ENCODE results near the gene KHNYN.

Gene KHNYN

DNA sequence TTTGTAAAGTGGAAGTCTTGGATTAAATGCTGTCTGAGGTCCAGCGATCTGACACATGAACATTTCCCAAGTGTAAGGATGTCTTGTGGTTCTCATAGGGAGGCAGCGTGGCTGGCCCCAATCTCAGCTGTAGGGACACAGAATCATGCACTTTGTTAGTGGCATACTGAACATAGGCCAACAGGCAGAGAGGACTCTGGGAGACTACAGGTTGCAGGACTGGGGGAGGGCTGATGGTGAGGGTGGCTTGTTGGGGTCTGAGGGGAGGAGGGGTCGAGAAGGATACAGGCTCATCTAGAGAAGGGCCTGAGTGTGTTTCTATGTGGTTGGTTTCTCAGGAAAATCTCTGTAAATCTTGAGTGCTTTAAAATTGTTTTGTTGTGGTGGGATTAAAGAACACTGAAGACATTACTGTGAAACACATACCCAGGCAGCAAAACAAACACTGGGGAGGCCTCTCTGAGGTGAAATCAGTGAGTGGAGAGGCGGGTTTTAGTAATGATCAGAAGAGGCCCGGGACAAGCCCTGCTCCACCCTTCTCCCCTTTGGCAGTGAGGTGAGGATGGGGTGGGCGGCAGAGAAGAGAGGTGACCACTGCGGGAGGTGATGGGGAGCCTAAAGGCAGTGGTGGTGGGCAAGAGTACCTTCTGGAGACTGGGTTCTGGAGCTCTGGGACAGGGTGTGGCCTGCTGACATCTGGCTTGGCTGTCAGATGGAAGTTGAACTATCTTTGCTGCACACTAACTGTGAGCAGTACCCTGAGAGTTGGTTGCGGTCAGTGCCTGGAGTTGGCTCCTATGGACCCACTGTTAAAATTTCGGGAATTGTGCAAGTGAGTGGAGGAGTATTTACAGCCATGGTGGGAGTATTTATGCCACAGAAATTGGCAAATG, 27.7 kb upstream of the KHNYN start:
- no peak for DNase-seq (ENCODE audit: low read depth)

DNA sequence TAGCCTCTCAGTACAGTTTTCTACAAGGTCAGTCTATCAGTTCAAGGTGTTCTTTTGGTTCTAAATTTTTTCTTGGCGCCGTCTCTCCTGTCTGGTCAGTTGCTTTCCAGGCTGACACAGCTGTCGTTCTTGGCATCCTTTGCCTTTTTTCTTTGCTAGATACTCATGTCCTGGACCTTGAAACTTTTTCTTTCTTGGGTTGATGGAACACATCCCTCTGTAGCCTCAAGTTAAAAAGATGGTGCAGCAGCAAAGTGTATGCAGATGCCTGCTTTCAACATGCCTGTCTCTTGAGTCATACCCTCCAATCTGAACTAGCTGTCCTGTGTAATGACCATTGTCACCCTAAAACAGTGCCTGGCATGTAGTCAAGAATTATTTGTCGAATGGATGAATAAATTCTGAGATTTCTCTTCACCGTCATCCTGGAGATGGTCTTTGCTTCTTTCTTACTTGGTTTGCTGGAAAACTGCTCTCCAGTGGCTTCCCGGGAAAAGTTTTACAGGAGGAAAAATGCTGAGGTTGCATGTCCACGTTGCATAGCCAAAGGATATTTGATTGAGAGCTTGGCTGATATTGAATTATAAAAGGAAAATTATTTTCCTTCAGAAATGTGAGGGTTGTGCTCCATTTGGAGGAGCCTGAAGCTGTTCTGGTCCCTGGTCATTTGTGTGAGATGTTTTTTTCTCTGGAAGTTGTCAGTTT, 26.3 kb upstream of the KHNYN start:
- no peak for DNase-seq (ENCODE audit: low read depth)

DNA sequence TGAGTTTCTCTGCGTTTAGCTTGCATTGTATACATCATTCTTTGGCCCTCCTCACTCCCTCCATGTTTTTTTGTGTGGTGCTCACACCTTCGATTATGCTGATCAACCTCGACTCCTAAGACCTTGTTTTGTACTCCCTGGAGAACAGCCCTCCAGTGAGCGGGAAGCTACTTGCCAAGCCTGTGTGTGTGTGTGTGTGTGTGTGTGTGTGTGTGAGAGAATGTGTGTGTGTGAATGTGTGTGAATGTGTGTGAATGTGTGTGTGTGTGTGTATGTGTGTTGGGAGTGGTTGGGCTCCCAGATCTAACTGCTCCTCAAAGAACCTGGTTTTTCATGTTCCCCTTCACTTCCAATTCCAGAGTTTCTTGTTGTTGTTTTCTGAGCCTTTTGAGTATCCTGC, 24.9 kb upstream of the KHNYN start:
- no peak for DNase-seq (ENCODE audit: low read depth)

DNA sequence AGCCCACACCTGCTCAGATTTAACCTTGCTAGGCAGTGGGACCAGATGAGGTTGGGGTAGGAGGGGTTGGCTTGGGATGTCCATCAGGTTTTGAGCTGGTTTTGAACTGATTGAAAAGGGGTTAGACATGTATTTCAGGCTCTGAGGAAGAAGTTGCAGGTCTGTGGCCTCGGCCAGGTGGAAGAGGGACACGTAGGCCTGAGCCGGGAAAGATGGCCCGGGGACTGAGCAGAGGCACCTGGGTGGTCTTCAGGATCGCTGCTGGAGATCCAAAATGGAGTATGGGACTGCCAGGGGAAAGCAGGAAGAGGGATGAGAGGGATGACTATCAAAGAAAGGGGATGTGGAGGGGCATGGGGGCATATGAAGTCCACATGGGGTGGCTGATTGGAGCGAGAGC, 23.3 kb upstream of the KHNYN start:
- no peak for DNase-seq (ENCODE audit: low read depth)

DNA sequence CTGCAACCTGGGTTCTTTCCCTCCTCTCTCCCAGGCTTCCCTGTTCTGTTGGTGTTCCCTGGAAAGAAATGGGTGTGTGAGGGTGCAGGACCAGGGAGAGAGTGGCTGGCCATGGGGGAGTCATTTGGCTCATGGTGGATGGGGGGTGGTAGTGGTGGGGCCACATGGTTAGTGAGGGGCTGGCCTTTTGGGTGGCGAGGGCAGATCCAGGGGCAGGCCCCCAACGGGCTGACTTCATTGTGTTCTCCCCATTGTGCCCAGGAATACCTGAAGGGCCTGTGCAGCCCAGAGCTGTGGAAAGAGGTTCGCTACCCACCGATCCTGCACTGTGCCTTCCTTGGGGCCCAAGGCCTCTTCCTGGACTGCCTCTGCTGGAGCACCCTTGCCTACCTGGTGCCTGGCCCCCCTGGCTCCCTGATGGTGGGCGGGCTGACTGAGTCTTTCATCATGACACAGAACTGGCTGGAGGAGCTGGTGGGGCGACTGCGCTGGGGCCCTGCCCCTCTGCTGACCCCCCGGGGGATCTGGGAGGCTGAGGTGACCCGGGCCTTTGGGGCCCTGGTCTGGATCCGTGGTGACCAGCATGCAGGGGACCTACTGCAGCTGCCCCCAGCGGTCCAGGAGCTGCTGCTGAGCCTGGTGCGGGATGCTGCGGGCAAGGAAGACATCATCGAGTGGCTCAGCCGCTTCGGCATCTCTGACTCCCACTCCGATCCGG, 22.0 kb upstream of the KHNYN start:
- DNase-seq (ENCODE audit: low read depth) = no peak

DNA sequence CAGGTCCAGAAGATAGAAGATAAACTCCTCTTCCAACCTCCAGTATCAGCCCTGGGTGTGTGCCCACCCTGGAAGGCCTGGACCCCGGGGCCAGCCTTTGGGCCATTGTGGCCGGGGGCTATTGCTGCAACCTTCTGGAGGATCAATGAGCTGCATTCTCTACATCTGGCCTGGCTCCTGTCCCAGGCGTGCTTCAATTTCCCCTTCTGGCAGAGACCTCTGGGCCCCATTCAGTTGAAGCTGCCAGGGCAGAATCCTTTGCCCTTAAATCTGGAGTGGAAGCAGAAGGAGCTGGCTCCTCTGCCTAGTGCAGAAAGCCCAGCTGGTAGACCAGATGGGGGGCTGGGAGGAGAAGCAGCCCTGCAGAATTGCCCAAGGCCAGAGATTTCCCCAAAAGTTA, 21.0 kb upstream of the KHNYN start:
- no peak for DNase-seq (ENCODE audit: low read depth)

DNA sequence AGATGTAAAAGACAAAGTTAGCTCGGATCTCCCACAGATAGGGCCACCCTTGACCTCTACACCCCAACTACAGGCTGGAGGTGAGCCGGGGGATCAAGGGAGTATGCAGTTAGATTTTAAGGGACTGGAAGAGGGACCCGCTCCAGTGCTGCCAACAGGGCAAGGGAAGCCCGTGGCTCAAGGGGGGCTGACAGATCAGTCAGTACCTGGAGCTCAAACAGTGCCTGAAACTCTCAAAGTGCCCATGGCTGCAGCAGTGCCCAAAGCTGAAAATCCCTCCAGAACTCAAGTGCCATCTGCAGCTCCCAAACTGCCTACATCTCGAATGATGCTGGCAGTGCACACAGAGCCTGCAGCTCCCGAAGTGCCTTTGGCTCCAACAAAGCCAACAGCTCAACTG, 20.6 kb upstream of the KHNYN start:
- DNase-seq (ENCODE audit: low read depth) = no peak

DNA sequence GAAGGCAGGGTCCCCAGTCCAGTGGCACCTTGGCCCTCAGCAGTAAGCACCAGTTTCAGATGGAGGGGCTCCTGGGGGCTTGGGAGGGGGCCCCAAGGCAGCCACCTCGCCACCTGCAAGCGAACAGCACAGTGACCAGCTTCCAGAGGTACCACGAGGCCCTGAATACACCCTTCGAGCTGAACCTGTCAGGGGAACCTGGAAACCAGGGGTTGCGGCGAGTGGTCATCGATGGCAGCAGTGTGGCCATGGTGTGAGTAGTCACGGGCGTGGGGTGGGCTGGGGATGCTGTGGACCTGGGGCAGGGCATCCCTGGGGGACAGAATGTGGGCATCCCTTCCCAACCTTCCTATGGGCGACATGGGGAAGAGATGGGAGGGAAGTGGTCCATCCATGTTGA, 19.8 kb upstream of the KHNYN start:
- DNase-seq (ENCODE audit: low read depth) = no peak

DNA sequence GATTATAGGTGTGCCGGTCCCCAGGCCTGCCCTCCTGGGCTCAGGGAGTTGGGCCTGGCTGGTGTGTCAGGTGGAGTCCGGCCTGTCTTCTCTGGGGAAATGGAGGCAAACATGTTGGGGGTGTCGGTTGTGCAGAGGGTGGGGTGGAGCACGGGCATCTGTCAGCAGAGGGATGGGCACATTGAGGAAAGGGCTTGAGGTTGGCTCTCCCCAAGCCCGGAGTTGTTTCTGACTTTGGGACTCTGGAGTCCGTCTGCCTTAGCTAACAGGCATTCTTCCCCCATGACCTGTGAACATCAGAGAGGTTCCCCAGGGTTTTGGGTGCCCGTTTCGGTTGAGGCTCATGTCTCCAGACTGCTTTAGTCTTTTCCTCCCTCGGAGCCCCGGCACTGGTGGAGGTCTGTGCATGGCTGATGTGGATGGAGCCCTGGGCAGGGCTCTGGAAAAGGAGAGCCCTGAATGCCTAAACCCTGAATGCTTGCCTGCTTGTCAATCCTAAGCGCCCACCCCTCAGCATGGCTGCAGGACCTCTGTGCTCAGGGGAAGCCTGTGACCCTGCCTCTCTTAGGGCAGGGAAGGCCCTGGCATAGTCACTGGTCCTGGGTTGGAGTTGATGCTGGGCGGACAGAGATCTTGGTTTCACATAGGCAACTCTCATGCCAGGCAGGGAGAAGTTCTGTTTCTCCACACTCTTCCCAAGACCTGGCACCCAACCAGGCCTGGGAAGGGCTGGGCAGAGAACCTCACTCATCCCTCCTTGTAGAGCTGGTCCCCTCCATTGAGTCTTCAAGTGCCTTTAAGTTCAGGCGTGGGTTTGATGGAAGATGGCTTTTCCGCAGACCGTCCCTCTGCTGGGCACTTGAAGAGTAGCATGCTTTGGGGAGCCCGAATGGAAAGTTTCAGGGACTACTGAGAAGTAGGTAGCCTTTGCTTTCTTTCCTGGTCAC, 18.0 kb upstream of the KHNYN start:
- DNase-seq (ENCODE audit: low read depth) = peak; percentile 33

DNA sequence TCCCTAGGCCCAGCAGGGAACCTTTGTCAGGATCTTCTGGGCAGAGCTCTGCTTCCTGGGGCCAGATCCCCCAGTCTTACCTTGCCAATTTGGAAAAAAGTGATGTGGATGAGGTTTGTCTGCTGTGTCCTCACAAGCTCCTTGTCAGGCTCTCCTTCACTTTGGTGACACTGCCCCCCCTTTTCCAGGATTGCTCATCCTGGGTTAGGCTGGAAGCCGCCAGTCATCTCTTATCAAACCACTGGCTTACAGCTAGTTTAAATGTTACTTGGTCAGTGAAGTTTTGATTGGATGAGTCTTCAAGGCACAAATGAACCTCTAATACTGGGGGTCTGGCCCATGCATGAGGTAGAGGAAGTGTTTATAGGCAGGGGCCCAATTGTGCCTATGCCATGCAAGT, 15.7 kb upstream of the KHNYN start:
- DNase-seq (ENCODE audit: low read depth) = no peak

DNA sequence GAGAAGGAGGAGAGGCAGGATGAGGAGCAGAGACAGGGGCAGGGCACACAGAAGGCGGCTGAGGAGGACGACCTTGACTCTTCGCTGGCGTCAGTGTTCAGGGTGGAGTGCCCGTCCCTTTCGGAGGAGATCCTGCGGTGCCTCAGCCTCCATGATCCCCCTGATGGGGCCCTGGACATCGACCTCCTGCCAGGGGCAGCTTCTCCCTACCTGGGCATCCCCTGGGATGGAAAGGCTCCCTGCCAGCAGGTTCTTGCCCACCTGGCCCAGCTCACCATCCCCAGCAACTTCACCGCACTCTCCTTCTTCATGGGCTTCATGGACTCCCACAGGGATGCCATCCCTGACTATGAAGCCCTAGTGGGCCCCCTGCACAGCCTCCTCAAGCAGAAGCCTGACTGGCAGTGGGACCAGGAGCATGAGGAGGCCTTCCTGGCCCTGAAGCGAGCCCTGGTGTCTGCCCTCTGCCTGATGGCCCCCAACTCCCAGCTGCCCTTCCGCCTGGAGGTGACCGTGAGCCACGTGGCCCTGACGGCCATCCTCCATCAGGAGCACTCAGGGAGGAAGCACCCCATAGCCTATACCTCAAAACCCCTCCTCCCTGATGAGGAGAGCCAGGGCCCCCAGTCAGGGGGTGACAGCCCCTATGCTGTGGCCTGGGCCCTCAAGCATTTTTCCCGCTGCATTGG, 14.9 kb upstream of the KHNYN start:
- DNase-seq (ENCODE audit: low read depth) = no peak

DNA sequence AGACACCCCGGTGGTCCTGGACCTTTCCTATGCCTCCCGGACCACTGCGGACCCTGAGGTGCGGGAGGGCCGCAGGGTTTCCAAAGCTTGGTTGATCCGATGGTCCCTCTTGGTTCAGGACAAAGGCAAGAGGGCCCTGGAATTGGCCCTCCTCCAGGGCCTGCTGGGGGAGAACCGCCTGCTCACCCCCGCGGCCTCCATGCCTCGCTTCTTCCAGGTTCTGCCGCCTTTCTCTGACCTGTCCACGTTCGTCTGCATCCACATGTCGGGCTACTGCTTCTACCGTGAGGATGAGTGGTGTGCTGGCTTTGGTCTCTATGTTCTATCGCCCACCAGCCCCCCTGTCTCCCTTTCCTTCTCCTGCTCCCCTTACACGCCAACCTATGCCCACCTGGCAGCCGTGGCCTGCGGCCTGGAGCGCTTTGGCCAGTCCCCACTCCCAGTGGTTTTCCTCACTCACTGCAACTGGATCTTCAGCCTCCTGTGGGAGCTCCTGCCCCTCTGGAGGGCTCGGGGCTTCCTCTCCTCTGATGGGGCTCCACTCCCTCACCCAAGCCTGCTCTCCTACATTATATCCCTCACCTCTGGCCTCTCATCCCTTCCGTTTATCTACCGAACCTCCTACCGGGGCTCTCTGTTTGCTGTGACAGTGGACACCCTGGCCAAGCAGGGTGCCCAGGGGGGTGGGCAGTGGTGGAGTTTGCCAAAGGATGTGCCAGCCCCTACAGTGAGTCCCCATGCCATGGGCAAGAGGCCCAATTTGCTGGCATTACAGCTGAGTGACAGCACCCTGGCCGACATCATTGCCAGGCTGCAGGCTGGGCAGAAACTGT, 14.1 kb upstream of the KHNYN start:
- DNase-seq (ENCODE audit: low read depth) = no peak

DNA sequence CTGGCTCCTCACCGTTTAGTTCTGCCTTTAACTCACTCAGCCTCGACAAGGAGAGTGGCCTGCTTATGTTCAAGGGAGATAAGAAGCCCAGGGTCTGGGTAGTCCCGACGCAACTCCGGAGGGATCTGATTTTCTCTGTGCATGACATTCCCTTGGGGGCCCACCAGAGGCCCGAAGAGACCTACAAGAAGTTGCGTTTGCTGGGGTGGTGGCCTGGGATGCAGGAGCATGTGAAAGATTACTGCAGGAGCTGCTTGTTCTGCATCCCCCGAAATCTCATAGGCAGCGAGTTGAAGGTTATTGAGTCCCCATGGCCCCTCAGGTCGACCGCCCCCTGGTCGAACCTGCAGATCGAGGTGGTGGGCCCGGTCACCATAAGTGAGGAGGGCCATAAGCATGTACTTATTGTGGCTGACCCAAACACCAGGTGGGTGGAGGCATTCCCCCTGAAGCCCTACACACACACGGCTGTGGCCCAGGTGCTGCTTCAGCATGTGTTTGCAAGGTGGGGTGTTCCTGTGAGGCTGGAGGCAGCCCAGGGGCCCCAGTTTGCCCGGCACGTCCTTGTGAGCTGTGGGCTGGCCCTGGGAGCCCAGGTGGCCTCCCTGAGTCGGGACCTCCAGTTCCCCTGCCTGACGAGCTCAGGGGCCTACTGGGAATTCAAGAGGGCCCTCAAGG, 13.4 kb upstream of the KHNYN start:
- DNase-seq (ENCODE audit: low read depth) = no peak

DNA sequence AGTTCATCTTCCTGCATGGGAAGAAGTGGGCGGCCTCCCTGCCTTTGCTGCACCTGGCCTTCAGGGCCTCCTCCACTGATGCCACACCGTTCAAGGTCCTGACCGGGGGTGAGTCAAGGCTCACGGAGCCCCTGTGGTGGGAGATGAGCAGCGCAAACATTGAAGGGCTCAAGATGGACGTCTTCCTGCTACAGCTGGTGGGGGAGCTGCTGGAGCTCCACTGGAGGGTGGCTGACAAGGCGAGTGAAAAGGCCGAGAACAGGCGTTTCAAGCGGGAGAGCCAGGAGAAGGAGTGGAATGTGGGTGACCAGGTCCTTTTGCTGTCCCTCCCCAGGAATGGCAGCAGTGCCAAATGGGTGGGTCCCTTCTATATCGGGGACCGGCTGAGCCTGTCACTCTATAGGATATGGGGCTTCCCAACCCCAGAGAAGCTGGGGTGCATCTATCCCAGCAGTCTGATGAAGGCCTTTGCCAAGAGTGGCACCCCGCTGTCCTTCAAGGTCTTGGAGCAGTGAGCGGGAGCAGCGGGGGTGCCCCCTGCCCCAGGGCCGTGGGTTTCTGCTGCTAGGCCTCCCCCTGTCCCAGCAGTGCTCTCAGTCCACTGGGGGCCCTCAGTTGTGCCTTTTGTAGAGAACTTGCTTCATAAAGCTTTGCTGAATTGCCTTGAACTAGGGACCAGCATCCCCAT, 12.7 kb upstream of the KHNYN start:
- DNase-seq (ENCODE audit: low read depth) = no peak

DNA sequence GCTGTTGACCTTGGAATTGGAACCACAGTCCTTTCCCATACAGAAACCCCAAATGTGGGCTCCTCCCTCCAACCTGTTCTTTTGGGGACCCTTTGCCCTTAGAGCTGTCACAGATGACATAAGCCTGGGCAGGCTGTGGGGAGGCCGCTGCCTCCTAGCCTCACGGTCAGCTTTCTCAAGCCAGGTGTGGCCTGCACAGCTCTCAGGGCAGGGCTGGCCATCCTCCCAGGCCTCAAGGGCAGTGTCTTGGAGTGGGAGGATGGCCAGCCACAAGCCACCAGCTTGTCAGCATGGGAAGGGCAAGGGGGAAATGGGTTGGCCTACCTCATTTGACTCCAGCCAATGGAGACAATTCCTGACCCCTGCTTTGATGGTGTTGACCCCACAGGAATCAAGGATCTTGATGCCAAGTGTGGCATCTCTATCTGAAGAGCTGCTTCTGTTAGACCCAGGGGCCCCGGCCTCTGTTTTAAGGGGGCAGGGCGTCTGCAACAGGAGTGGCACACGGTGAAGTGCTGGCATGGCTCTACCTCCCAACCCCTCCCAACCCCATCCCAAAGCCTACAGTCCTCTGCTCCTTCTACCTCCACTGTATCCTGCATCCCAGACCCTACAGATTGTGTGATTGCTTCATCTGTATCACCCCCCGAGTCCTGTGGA, 11.8 kb upstream of the KHNYN start:
- DNase-seq (ENCODE audit: low read depth) = no peak

DNA sequence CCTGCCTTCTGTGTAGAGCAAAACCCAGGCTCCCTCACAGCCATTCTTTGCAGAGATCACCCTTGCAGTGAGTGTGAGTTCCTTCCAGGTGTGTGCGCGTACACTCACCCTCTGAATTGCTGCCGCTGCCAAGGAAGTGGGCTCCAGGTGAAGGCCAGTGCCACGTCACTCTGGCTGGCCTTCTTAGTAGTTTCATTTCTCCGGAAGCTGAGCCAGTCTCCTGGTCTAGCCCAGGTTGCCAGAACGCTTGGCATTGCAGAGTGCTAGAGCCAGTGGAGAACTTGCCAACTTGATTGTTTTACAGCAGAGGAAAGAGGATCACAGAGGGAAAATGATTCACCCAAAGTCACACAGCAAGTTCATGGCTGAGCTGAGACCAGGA, 11.3 kb upstream of the KHNYN start:
- DNase-seq (ENCODE audit: low read depth) = no peak

DNA sequence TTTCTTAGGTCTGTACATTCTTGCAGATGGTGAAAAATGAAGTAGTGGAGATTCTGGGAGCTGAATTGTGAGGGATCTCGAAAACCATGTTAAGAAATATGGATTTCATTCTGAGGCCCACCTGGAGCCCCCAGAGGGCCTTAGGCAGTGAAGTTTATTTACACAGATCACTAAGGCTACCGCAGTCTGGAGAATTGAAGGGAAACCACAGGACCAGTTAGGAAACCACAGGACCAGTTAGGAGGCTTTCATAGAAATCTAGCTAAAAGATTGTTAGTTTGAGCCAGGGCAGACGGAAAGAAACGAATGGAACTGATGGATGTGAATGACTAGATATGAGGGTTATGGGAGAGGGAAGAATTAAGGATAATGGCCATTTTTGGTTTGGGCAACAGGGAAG, 7.5 kb upstream of the KHNYN start:
- no peak for DNase-seq (ENCODE audit: low read depth)
